ENCODE data around the gene SETBP1.

The SETBP1 gene

DNA sequence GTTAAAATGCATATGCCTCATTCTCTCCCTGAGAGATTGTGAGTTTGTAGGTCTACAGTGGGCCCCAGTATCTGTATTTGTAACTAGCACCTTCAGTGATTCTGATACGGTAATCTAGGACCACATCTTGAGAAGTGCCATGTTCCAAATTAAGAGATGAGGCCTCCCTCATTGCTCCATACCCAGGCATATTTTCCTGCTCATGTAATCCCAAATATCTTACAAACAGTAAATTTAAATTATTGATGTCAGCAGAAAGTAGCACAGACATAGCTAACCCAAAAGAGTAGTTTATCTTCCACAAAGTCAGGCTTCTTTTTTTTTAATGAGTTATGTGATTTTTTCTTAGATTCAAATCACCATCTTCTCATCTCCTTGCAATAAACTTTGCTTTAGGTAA lies 263.8 kb downstream of the SETBP1 start:
- no peak overlapping the region for H3K4me2 ChIP-seq (ENCODE audit: low read length)
- no peak overlapping the region for H2AFZ ChIP-seq
- peaks cover 1% of the 10 kb centered on the region for H3K9me3 ChIP-seq (ENCODE audit: control insufficient read depth, low read length)
- H3K27me3 ChIP-seq (ENCODE audit: control insufficient read depth, insufficient read depth, low read length) = no peaks in the 10 kb centered on the region
- no peaks in the 10 kb centered on the region for H3K36me3 ChIP-seq (ENCODE audit: control insufficient read depth, insufficient read depth, low read length)
- H3K9ac ChIP-seq = no peak overlapping the region
- no peak overlapping the region for H3K4me3 ChIP-seq (ENCODE audit: low read depth, low read length)
- TF ChIP-seq, protein P1, sequence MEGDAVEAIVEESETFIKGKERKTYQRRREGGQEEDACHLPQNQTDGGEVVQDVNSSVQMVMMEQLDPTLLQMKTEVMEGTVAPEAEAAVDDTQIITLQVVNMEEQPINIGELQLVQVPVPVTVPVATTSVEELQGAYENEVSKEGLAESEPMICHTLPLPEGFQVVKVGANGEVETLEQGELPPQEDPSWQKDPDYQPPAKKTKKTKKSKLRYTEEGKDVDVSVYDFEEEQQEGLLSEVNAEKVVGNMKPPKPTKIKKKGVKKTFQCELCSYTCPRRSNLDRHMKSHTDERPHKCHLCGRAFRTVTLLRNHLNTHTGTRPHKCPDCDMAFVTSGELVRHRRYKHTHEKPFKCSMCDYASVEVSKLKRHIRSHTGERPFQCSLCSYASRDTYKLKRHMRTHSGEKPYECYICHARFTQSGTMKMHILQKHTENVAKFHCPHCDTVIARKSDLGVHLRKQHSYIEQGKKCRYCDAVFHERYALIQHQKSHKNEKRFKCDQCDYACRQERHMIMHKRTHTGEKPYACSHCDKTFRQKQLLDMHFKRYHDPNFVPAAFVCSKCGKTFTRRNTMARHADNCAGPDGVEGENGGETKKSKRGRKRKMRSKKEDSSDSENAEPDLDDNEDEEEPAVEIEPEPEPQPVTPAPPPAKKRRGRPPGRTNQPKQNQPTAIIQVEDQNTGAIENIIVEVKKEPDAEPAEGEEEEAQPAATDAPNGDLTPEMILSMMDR (IDR thresholded peaks at IDR 0.05) = no peak
- H3K79me2 ChIP-seq = no peaks in the 10 kb centered on the region
- H3K27ac ChIP-seq = no peak overlapping the region
- H3K4me1 ChIP-seq = peaks cover 13% of the 10 kb centered on the region

DNA sequence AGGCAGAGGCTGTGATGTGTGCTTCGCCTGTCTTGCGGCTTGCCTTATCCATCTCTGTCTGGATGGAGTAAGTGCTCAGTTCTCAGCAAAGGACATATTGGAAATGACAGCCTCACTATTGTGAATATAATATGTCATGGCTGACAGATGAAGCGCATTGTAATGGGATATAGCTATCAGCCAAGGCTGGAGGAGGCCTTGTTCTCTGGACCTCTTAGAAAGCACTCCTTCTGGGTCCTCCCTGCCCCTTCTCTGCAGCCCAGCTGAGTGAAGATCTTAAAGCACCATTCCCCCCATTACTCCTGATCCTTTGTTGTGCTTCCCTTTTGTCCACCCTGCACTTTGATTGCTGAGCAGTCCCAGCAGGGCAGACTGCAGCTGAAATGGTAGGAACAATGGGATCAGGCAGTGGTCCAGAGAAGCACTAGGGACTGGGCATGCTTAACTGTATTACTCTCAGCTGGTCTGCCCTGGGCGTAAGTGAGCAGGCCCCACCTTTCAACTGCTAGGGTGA lies 265.3 kb downstream of the SETBP1 start:
- Histone ChIP-seq H3K4me2 (ENCODE audit: low read length) (no peak overlapping the region), H2AFZ (no peak overlapping the region), H3K27ac (no peak overlapping the region), H3K27me3 (ENCODE audit: control insufficient read depth, insufficient read depth, low read length) (no peaks in the 10 kb centered on the region), H3K4me1 (peaks cover 13% of the 10 kb centered on the region), H3K9ac (no peak overlapping the region), H3K4me3 (ENCODE audit: low read depth, low read length) (no peak overlapping the region), H3K79me2 (no peaks in the 10 kb centered on the region), H3K36me3 (ENCODE audit: control insufficient read depth, insufficient read depth, low read length) (no peaks in the 10 kb centered on the region), H3K9me3 (ENCODE audit: control insufficient read depth, low read length) (no peaks in the 10 kb centered on the region)
- TF ChIP-seq, protein P1 (IDR thresholded peaks at IDR 0.05) = no peak

DNA sequence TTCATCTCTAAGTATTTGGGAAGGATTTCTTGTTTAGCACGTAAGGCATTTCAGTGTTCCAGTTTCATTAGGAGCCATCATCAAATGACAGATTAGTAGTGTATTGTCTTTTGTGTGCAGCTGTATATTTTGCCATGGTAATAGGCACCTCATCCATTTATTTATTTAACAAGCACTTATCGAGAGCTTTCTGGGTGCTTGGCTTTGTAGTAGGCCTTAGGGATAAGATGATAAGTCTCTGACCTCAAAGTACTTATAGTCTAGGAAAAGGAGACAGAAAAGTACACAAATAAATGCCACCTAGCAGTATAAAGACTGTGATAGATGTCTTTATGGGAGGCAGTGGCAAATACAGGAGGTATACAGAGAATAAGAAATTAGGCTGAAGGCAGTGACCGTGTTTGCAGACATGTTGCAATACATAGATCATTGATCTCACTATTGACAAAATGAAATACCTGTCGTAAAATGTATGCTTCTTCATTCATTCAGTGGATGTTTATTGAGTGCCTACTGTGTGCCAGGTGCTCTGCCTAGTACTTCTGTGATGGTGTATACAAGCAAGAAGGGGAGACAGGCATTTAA lies 265.9 kb downstream of the SETBP1 start:
- Histone ChIP-seq H3K9me3 (ENCODE audit: control insufficient read depth, low read length) (no peaks in the 10 kb centered on the region), H2AFZ (no peak overlapping the region), H3K9ac (no peak overlapping the region), H3K27me3 (ENCODE audit: control insufficient read depth, insufficient read depth, low read length) (no peaks in the 10 kb centered on the region), H3K4me3 (ENCODE audit: low read depth, low read length) (no peak overlapping the region), H3K4me2 (ENCODE audit: low read length) (no peak overlapping the region), H3K4me1 (peaks cover 13% of the 10 kb centered on the region), H3K36me3 (ENCODE audit: control insufficient read depth, insufficient read depth, low read length) (no peaks in the 10 kb centered on the region), H3K79me2 (no peaks in the 10 kb centered on the region), H3K27ac (no peak overlapping the region)
- TF ChIP-seq, protein P1 (IDR thresholded peaks at IDR 0.05) = no peak

DNA sequence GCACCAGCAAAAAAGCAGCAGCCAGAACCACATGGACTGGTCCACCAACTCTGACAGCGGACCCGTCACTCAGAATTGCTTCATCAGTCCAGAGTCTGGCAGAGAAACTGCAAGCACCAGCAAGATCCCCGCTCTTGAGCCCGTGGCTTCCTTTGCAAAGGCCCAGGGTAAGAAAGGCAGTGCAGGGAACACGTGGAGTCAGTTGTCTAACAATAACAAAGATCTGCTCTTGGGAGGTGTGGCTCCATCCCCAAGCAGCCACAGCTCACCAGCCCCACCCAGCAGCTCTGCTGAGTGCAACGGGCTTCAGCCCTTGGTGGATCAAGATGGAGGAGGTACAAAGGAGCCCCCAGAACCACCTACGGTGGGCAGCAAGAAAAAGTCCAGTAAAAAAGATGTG lies 269.3 kb downstream of the SETBP1 start:
- no peak overlapping the region for H2AFZ ChIP-seq
- H3K4me3 ChIP-seq (ENCODE audit: low read depth, low read length) = no peak overlapping the region
- H3K4me2 ChIP-seq (ENCODE audit: low read length) = no peak overlapping the region
- no peaks in the 10 kb centered on the region for H3K9me3 ChIP-seq (ENCODE audit: control insufficient read depth, low read length)
- H3K79me2 ChIP-seq = no peaks in the 10 kb centered on the region
- no peaks in the 10 kb centered on the region for H3K27me3 ChIP-seq (ENCODE audit: control insufficient read depth, insufficient read depth, low read length)
- no peaks in the 10 kb centered on the region for H3K4me1 ChIP-seq
- no peak overlapping the region for H3K27ac ChIP-seq
- H3K9ac ChIP-seq = no peak overlapping the region
- no peaks in the 10 kb centered on the region for H3K36me3 ChIP-seq (ENCODE audit: control insufficient read depth, insufficient read depth, low read length)
- TF ChIP-seq, protein P1 (IDR thresholded peaks at IDR 0.05) = no peak

DNA sequence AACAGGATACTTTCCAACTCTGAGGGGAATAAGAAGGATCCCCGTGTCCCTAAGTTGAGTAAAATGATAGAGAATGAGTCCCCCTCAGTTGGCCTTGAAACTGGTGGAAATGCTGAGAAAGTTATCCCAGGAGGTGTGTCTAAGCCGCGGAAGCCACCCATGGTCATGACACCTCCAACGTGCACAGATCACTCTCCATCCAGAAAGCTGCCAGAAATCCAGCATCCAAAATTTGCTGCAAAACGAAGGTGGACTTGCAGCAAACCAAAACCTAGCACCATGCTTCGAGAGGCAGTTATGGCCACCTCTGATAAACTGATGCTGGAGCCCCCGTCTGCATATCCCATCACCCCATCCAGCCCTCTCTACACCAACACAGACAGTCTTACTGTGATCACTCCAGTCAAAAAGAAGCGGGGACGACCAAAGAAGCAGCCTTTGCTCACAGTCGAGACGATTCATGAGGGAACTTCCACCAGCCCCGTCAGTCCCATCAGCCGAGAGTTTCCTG lies 270.1 kb downstream of the SETBP1 start:
- Histone ChIP-seq H3K9me3 (ENCODE audit: control insufficient read depth, low read length) (no peaks in the 10 kb centered on the region), H3K27me3 (ENCODE audit: control insufficient read depth, insufficient read depth, low read length) (no peaks in the 10 kb centered on the region), H3K79me2 (no peaks in the 10 kb centered on the region), H3K9ac (no peak overlapping the region), H3K27ac (no peak overlapping the region), H3K4me3 (ENCODE audit: low read depth, low read length) (no peak overlapping the region), H2AFZ (no peak overlapping the region), H3K4me2 (ENCODE audit: low read length) (no peak overlapping the region), H3K36me3 (ENCODE audit: control insufficient read depth, insufficient read depth, low read length) (no peaks in the 10 kb centered on the region), H3K4me1 (no peaks in the 10 kb centered on the region)
- TF ChIP-seq, protein P1 (IDR thresholded peaks at IDR 0.05) = no peak

All from parathyroid adenoma (tissue), 2 donors.